ENCODE data around the gene KLF6.

The KLF6 gene

DNA sequence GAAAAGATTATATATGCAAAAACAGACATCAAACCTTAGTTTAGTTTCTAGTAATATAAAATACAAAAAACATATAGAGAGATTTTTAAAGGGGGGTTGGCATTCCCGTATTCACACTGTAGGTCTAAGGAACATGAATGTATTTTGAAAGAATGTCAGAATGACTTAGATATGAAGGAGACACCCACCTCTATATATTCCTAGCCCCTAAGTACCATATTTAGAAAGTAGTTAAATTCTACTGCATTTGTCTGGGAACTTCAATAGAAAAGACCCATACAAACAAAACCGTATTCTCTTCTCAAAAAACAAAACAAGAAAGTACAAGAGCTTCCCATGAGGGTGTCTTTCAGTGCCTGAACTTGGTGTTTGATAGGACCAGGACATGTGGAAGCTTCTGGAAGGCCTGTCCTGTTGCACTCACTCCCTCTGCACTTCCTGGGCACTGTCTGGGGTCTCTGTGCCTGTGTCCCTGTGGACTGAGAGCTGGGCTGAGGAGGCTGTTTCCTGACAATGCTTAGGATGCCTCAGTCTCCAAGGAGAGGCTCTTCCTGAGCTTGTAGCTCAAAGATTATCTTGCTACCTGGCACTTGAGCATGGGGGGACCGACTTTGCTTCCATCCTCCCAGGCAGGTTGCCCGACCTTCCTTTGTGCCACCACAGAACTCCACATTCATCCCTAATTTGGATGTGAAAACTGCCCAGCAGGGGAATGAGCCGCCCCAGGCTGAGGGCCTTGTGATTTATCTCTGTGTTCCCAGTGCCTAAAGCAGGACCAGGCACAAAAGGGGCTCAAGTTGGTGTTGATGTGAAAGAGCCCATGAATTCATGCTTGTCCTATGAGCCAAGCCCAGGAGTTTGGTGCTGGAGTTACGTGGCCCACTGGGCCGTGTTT is 44.4 kb upstream of the KLF6 start:
- DNase-seq (ENCODE audit: low read depth), result no peak
- TF ChIP-seq, protein P1, sequence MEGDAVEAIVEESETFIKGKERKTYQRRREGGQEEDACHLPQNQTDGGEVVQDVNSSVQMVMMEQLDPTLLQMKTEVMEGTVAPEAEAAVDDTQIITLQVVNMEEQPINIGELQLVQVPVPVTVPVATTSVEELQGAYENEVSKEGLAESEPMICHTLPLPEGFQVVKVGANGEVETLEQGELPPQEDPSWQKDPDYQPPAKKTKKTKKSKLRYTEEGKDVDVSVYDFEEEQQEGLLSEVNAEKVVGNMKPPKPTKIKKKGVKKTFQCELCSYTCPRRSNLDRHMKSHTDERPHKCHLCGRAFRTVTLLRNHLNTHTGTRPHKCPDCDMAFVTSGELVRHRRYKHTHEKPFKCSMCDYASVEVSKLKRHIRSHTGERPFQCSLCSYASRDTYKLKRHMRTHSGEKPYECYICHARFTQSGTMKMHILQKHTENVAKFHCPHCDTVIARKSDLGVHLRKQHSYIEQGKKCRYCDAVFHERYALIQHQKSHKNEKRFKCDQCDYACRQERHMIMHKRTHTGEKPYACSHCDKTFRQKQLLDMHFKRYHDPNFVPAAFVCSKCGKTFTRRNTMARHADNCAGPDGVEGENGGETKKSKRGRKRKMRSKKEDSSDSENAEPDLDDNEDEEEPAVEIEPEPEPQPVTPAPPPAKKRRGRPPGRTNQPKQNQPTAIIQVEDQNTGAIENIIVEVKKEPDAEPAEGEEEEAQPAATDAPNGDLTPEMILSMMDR (IDR thresholded peaks at IDR 0.05; ENCODE audit: insufficient read depth, low read depth, low read length, missing control alignments), result no peak
- H3K4me3 ChIP-seq (ENCODE audit: low read depth, low read length), result peak overlapping the region; percentile 31

DNA sequence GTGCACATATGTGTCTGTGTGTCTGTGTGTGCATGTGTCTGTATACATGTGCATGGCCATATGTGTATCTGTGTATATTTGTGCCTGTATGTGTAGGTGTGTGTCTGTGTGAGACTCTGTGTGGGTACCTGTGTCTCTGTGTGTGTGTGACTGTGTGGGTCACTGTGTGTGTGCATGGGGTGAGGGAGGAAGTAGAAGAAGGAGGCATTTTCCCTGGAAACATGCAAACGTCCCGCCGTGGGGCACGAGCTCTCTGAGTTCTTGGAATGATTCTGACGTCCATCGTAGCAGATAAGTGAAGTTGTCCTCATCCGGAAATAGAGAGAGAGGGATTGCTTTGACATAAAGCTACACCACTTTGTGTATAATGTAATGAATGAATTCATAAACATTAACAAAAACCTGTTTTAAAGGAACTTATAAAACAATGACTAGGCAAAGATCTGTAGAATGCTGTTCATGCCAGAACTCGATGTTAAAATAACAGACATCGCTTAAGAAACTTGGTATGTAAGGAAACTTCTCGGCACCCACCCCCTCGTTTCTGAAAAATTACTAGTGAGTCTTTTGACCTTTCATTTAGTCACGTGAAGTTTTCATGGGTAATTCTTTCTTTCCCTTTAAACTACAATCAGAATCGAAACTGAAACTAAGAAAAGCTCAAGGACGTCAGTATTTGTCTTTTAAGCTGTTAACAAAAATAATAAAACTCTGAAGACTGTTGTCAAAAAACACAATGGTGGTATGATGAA is 43.6 kb upstream of the KLF6 start:
- peak overlapping the region; percentile 31 for H3K4me3 ChIP-seq (ENCODE audit: low read depth, low read length)
- DNase-seq (ENCODE audit: low read depth), result peak; percentile 69
- TF ChIP-seq, protein P1 (IDR thresholded peaks at IDR 0.05; ENCODE audit: insufficient read depth, low read depth, low read length, missing control alignments), result no peak

DNA sequence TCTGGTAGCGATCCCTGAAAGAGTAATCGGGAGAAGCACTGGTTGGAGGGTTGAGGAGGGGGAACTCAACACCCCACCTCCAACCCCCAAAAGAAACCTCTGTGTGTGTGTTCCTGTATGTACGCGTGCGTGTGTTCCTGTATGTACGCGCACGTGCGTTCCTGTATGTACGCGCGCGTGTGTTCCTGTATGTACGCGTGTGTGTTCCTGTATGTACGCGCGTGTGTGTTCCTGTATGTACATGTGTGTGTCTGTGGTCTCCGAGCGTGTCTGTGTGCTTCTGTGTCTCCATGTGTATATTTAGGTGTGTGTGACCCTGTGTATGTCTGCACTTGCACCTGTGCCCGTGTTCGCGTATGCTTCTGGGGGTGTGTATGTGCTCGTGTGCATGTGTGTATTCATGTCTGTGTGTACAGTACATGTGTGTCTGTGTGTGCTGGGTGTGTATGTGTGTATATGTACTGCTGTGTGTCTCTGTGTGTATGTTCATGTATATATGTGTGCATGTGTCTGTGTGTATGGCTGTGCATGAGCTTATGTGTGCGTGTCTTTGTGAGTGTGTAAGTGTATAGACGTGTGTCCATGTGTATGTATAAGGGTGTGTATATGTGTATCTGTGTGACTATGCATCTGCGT is 42.9 kb upstream of the KLF6 start:
- no peak for DNase-seq (ENCODE audit: low read depth)
- TF ChIP-seq, protein P1 (IDR thresholded peaks at IDR 0.05; ENCODE audit: insufficient read depth, low read depth, low read length, missing control alignments), result no peak
- no peak overlapping the region for H3K4me3 ChIP-seq (ENCODE audit: low read depth, low read length)

DNA sequence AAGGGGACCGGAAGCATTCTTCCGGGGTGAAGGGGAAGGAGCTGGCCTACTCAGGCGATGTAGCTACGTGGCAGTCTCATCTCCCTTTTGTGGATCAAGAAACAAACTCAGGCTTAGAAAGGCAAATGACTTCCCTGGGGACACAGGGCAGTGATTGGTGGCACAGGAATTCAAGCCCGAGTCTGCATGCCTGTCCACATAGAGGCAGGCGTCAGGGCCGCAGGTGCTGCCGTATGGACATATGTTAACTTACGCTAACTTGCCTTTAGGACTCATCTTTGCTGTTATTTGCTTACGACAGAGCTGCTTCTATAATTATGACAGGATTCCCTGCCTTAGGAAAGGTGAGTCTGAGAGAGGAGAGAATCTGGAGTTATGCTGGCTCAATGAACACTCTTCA is 42.3 kb upstream of the KLF6 start:
- TF ChIP-seq, protein P1 (IDR thresholded peaks at IDR 0.05; ENCODE audit: insufficient read depth, low read depth, low read length, missing control alignments), result no peak
- no peak for DNase-seq (ENCODE audit: low read depth)
- no peak overlapping the region for H3K4me3 ChIP-seq (ENCODE audit: low read depth, low read length)

DNA sequence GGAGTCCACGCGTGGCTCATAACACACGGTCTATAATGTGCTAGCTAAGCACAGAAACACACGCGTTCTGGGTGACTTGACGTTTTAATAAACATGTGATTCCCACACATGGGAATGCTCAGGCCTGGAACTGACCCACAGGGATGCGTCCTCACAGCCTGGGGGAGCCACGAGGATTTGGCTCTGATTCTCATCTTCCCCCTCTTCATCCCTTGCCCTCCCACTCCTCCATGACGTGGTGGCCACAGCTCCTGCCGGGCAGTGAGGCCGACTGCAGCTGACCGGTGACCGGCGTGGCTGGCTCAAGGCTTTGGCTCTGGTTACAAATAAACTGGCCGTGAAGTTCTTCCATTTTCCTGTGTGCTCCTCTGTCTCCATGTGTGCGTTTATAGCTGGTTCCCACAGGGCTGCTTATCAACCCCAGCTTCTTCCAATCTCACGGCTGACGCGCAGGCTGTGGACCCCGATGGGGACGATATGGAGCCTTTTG is 40.9 kb upstream of the KLF6 start:
- DNase-seq (ENCODE audit: low read depth), result no peak
- TF ChIP-seq, protein P1 (IDR thresholded peaks at IDR 0.05; ENCODE audit: insufficient read depth, low read depth, low read length, missing control alignments), result no peak
- no peak overlapping the region for H3K4me3 ChIP-seq (ENCODE audit: low read depth, low read length)

DNA sequence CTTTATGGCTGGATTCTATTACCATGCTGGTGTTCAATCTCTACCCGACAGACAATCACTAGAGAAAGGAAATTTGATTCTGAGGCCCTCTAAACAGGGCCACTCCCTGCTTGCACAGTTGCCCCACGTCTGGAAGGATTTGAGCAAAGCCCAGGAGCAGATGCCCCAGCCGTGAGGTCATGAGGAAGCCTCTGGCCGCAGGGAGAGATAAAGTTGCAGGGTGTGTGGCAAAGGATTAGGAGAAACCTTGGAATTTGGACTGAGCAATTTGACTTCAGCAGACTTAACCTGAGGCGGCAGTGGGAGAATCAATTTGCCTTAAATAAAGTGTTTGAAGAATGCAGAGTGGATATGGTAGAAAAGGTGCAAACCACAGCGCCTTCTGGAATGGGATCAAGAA is 40.2 kb upstream of the KLF6 start:
- no peak overlapping the region for H3K4me3 ChIP-seq (ENCODE audit: low read depth, low read length)
- DNase-seq (ENCODE audit: low read depth), result no peak
- TF ChIP-seq, protein P1 (IDR thresholded peaks at IDR 0.05; ENCODE audit: insufficient read depth, low read depth, low read length, missing control alignments), result no peak

Measured in GM12865 (cell line).